Upper lobe of left lung (tissue), 4 donors: ENCODE measurements around the gene HERC2.

ENCODE experiments used
- POLR2A ChIP-seq, 4 donors: fragments of 450-650 bp; IDR thresholded peaks; one replicate each; pipeline ENCODE4 v1.5.1; 2016 to 2017; ENCODE audit warnings: antibody characterized with exemption in 4 of 4, mild to moderate bottlenecking in 2 of 4
- POLR2AphosphoS5 ChIP-seq, 2 donors: sonication (generic); formaldehyde crosslinking; IDR thresholded peaks; one replicate each; pipeline ENCODE4 v1.5.1; 2017; ENCODE audit warnings: antibody characterized with exemption in 2 of 2

DNA sequence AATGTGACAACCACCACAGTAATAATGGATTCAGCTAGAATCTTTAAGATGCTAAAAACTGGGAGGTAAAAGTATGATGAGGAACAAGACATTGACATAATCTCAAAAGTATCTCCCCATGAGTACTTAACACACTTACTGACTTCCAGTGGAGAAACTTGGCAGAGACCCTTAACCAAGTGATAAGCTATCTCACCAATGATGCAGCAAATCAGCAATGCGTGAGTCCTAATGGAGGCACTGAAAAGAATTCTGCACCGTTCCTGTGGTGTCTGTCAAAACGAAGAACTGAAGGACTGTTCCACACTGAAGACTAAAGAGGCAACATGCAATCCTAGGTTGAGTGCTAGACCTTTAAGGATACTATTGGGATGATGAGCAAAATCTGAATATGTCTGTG lies 154.9 kb downstream of the HERC2 start:
- TF ChIP-seq POLR2AphosphoS5 (IDR thresholded peaks at IDR 0.05) (no peak), POLR2A (IDR thresholded peaks at IDR 0.05) (no peak)
